AG04450 (cell line): ENCODE results near the gene RAB8B. TPM values are rescaled to one million over a fixed set of nuclear protein-coding genes. Genes with fewer than 3 reads are reported as not detected.

Source experiments
- CTCF ChIA-PET: fragments of 300-600, 350-600 bp; formaldehyde crosslinking; extraction: SDS; loops from one replicate; lab custom pipeline; 2022; ENCODE audit warnings: antibody characterized with exemption, inconsistent platforms; lab: Charles Lee
- POLR2A ChIA-PET: fragments of 350-600 bp; formaldehyde crosslinking; extraction: SDS; loops from one replicate; lab custom pipeline; 2021; ENCODE audit warnings: antibody characterized with exemption, inconsistent platforms; lab: Yijun Ruan, JAX
- DNase-seq: peaks from one replicate; pipeline ENCODE4 v3.0.0-alpha.2; 2011; ENCODE audit warnings: low read depth, low spot score
- H3K27ac ChIP-seq: one replicate; pipeline ENCODE4 v1.5.1; 2012; ENCODE audit warnings: low read depth, low read length, control low read depth
- H3K27me3 ChIP-seq: one replicate; pipeline ENCODE4 v1.6.0; 2012; ENCODE audit warnings: low read length; ENCODE audit not compliant: control insufficient read depth, insufficient read depth
- H3K4me3 ChIP-seq: 2 replicates; pipeline ENCODE4 v1.5.1; 2011; ENCODE audit warnings: mild to moderate bottlenecking, low read depth, low read length, control low read depth
- H3K9me3 ChIP-seq: 2 replicates; pipeline ENCODE4 v1.5.1; 2012; ENCODE audit warnings: low read length; ENCODE audit not compliant: control insufficient read depth, insufficient read depth
- polyA plus RNA-seq: library from polyadenylated mRNA; depleted of rRNA; stranded (reverse); fragments of >200 nt; gene quantifications from 2 replicates; pipeline ENCODE4 v1.2.3, GENCODE V29; 2011
- TF ChIP-seq, protein P1 (sequence below): IDR thresholded peaks from 2 replicates; pipeline ENCODE4 v1.5.1; 2011; ENCODE audit warnings: low read depth, low read length, control low read depth, inconsistent platforms

Gene RAB8B
- polyA plus RNA-seq, 1 experiment, result 82.4 TPM

DNA sequence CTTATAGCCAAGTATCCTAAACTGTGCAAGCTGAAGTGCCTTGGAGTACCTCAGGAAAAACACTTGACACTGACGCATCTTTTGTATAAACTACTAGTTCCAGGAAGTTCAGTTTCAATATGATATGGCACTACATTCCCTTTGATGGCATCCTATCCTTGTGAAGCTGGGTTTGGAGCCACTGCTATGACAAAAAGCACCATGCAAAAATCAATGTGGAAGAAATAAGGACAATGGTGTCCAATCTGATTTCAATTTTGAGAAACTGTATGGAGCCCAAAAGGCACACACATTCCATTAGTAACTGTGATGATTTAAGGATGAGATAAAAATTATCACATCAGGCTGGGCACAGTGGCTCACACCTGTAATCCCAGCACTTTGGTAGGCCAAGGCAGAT lies 37.7 kb upstream of the RAB8B start:
- DNase-seq, result no peak
- peaks cover 6% of the 10 kb centered on the region; the same call in 1 of the 2 replicates for H3K9me3 ChIP-seq
- H3K4me3 ChIP-seq, result no peak overlapping the region
- TF ChIP-seq, protein P1, sequence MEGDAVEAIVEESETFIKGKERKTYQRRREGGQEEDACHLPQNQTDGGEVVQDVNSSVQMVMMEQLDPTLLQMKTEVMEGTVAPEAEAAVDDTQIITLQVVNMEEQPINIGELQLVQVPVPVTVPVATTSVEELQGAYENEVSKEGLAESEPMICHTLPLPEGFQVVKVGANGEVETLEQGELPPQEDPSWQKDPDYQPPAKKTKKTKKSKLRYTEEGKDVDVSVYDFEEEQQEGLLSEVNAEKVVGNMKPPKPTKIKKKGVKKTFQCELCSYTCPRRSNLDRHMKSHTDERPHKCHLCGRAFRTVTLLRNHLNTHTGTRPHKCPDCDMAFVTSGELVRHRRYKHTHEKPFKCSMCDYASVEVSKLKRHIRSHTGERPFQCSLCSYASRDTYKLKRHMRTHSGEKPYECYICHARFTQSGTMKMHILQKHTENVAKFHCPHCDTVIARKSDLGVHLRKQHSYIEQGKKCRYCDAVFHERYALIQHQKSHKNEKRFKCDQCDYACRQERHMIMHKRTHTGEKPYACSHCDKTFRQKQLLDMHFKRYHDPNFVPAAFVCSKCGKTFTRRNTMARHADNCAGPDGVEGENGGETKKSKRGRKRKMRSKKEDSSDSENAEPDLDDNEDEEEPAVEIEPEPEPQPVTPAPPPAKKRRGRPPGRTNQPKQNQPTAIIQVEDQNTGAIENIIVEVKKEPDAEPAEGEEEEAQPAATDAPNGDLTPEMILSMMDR, result no peak
- CTCF ChIA-PET, result interaction anchor here (1.1 kb wide), 1 partner anchor 104 kb away, joined by 4 read pairs; no protein-coding TSS in a partner anchor
- H3K27me3 ChIP-seq, result no peaks in the 10 kb centered on the region
- POLR2A ChIA-PET, result interaction anchor here (0.7 kb wide), 1 partner anchor 17 kb away, joined by 3 read pairs; no protein-coding TSS in a partner anchor
- peak overlapping the region; percentile 3 for H3K27ac ChIP-seq

DNA sequence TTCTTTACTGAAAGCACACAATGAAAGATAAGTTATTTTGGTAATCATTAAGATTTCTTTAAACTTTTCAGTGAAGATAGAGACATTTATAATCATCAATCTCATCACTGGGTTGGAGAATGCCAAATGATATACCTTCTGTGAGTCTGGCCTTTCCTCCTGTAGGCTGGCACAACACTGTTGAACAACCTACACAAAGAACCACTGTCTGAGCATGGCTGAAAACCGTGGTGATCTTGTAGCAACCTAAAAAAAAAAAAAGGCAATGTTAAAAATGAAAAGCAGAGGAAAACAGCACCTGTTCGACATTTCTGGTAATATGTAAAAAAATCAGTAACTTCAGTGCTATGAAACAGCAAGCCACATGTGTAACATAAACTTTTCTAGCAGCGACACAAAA lies 33.9 kb upstream of the RAB8B start:
- TF ChIP-seq, protein P1, result no peak
- Histone ChIP-seq H3K27ac (no peak overlapping the region), H3K4me3 (peak overlapping the region; percentile 88), H3K27me3 (no peaks in the 10 kb centered on the region), H3K9me3 (no peaks in the 10 kb centered on the region; the same call in 1 of the 2 replicates)
- DNase-seq, result no peak
- CTCF ChIA-PET, result interaction anchor here (0.6 kb wide), 1 partner anchor 247 kb away, joined by 3 read pairs; no protein-coding TSS in a partner anchor
- POLR2A ChIA-PET, result interaction anchor here (0.8 to 1.5 kb wide), 2 partner anchors 19 to 61 kb away, joined by 3 to 4 read pairs; no protein-coding TSS in a partner anchor

DNA sequence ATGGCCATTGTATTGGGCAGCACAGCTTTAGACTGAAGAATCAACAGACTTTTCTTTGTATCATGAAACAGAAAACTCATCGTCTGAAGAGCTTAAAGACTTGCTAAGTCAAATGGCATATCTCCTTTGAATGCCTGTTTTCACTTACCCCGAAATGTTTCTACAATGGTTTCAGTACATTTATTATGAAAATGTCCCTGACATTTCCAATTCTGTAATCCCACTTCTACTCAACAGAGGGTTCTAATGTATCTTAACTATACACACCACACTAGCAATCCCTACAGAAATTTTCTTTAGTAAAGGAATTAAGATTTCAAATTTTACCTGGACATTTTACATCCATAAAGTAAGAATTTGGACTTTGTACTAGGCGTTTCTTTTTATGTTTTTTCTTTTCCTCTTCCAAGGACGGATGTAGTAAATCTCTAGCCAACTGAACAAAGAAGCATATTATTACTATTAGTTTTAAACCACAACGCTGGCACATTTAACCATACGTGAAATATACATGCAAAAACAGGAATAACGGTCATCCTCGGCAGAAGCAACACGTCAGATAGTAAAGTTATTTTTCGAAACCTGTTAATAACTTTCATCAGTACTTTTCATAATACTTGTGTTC lies 33.2 kb upstream of the RAB8B start:
- Histone ChIP-seq H3K27me3 (no peaks in the 10 kb centered on the region), H3K4me3 (peak overlapping the region; percentile 88), H3K27ac (peak overlapping the region; percentile 98), H3K9me3 (no peaks in the 10 kb centered on the region; the same call in 1 of the 2 replicates)
- TF ChIP-seq, protein P1, result no peak
- DNase-seq, result no peak
- ChIA-PET CTCF (interaction anchor here (0.6 kb wide), 1 partner anchor 246 kb away, joined by 3 read pairs; no protein-coding TSS in a partner anchor), POLR2A (interaction anchor here (0.7 to 1.9 kb wide), 11 partner anchors 21 to 335 kb away, joined by 3 to 14 read pairs (median 7); partner anchors contain the start of gene APH1B)

DNA sequence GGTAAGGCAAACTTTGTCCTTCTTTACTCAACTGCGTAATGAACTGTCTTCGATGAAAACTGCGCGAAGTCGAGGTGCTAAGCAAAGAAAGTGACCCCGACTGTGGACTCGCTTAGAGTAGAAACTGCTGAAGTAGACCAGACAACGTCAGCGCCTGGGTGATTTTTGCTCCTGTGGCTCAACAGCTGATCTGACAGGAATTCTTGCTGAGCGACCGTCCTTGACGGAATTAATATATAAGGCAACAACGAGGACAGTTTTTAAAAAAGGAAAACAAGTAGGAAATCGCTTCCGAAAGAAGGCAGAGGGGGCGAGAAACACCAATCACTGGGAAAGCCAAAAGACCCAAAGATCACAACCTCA lies 32.7 kb upstream of the RAB8B start:
- Histone ChIP-seq H3K27ac (peak overlapping the region; percentile 98), H3K4me3 (peak overlapping the region; percentile 88), H3K27me3 (no peaks in the 10 kb centered on the region), H3K9me3 (no peaks in the 10 kb centered on the region; the same call in 1 of the 2 replicates)
- DNase-seq, result no peak
- TF ChIP-seq, protein P1, result no peak
- POLR2A ChIA-PET, result interaction anchor here (0.7 to 1.9 kb wide), 18 partner anchors 20 to 335 kb away, joined by 3 to 17 read pairs (median 7); partner anchors contain the start of genes APH1B, CA12 and RAB8B
- CTCF ChIA-PET, result no interaction called here
